ENCODE measurements around the gene ARHGEF40.

The ARHGEF40 gene

DNA sequence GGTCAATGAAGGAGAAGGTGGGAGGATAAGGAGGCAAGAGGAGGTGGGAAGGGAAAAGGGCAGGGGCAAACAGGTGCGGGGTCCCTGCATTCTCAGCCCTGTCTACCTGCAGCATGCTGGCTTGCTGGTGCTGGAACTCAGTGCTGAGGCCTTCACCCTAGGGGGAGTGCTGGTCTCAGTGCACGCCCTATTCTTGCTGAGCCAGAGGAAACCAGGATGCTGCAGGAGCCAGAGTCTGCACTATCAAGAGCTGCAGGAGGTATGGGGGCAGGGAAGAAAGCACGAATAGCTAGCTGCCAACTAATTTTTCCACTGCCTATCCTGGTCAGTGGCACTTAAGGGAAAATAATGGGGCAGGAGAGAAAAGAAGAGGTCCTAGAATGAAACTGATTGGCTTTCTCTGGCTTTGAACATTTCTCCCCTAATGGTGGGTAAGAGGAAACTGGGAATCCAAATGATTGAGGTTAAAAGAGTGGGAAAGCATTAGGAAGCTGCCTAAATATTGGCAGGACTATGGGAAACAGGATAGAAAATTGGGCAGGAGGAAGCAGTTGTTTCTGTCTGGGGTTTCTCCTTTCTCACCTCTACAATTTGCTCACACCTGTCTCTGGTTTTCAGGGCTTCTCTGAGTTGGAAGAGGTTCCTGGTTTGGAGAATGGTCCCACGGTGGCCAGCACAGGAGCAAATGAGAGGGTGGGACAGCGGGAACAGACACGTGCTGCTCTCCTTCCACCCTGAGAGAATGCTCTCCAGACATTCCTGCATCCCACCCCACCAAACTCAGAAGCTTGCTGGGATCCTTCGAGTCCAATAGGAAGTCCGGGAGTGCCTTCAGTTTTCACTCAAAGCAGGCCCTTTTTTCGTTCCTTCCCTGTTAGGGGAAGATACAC is 32.7 kb downstream of the ARHGEF40 start:
- peaks cover 42% of the 10 kb centered on the region for H3K4me1 ChIP-seq (ENCODE audit: control insufficient read depth, low read length)
- peak overlapping the region; percentile 90 for H3K4me3 ChIP-seq (ENCODE audit: low read length)
- 0 out of 2 replicates have a peak, but pooled peaks cover 2% of the 10 kb centered on the region for H3F3A ChIP-seq (ENCODE audit: control insufficient read depth, insufficient read depth)
- H4K20me1 ChIP-seq (ENCODE audit: control insufficient read depth, insufficient read depth, low read depth, low read length) = no peaks in the 10 kb centered on the region
- peak overlapping the region; percentile 75; the same call in 1 of the 2 replicates for H3K27ac ChIP-seq (ENCODE audit: low read depth, low read length)
- peaks cover 16% of the 10 kb centered on the region for H3K79me2 ChIP-seq (ENCODE audit: control insufficient read depth, low read length)
- H3K36me3 ChIP-seq (ENCODE audit: control insufficient read depth, low read length) = peaks cover 5% of the 10 kb centered on the region
- H3K27me3 ChIP-seq (ENCODE audit: control insufficient read depth, low read length) = peaks cover 4% of the 10 kb centered on the region; the same call in 1 of the 2 replicates
- H3K9me2 ChIP-seq (replicated peaks; ENCODE audit: control insufficient read depth, low read length) = no peaks in the 10 kb centered on the region
- no peaks in the 10 kb centered on the region for H3K9me3 ChIP-seq (ENCODE audit: control insufficient read depth, insufficient read depth, low read length)
- H3K4me2 ChIP-seq (ENCODE audit: low read length) = peak overlapping the region; percentile 78
- TF ChIP-seq EZH2phosphoT487 (IDR thresholded peaks at IDR 0.05; ENCODE audit: borderline replicate concordance, low read length) = no peak
- TF ChIP-seq, protein P1, sequence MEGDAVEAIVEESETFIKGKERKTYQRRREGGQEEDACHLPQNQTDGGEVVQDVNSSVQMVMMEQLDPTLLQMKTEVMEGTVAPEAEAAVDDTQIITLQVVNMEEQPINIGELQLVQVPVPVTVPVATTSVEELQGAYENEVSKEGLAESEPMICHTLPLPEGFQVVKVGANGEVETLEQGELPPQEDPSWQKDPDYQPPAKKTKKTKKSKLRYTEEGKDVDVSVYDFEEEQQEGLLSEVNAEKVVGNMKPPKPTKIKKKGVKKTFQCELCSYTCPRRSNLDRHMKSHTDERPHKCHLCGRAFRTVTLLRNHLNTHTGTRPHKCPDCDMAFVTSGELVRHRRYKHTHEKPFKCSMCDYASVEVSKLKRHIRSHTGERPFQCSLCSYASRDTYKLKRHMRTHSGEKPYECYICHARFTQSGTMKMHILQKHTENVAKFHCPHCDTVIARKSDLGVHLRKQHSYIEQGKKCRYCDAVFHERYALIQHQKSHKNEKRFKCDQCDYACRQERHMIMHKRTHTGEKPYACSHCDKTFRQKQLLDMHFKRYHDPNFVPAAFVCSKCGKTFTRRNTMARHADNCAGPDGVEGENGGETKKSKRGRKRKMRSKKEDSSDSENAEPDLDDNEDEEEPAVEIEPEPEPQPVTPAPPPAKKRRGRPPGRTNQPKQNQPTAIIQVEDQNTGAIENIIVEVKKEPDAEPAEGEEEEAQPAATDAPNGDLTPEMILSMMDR (IDR thresholded peaks at IDR 0.05; ENCODE audit: low read depth, low read length, poor library complexity, severe bottlenecking) = peak; percentile 15

DNA sequence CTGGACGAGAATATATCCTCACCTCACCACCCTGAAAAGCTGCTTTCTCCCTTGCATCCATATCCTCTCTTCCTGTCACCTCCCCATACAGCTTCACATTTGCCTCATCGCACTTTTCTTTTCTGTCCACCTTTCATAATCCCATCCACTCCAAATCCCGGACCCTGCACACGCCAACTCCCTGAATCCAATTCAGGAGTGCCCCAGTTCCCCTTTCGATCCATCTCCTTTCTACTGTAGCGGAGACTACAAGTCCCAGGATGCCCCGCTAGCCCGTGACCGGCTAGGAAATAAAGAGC is 33.3 kb downstream of the ARHGEF40 start:
- Histone ChIP-seq H3K4me2 (ENCODE audit: low read length) (peak overlapping the region; percentile 78), H4K20me1 (ENCODE audit: control insufficient read depth, insufficient read depth, low read depth, low read length) (no peaks in the 10 kb centered on the region), H3K79me2 (ENCODE audit: control insufficient read depth, low read length) (peaks cover 16% of the 10 kb centered on the region), H3K27me3 (ENCODE audit: control insufficient read depth, low read length) (peaks cover 4% of the 10 kb centered on the region; the same call in 1 of the 2 replicates), H3K9me3 (ENCODE audit: control insufficient read depth, insufficient read depth, low read length) (no peaks in the 10 kb centered on the region), H3K4me3 (ENCODE audit: low read length) (peak overlapping the region; percentile 90), H3K36me3 (ENCODE audit: control insufficient read depth, low read length) (peaks cover 5% of the 10 kb centered on the region), H3K9me2 (replicated peaks; ENCODE audit: control insufficient read depth, low read length) (no peaks in the 10 kb centered on the region), H3K27ac (ENCODE audit: low read depth, low read length) (peak overlapping the region; percentile 75), H3K4me1 (ENCODE audit: control insufficient read depth, low read length) (peaks cover 42% of the 10 kb centered on the region), H3F3A (ENCODE audit: control insufficient read depth, insufficient read depth) (0 out of 2 replicates have a peak, but pooled peaks cover 2% of the 10 kb centered on the region)
- TF ChIP-seq, protein P1 (IDR thresholded peaks at IDR 0.05; ENCODE audit: low read depth, low read length, poor library complexity, severe bottlenecking) = no peak
- no peak for TF ChIP-seq EZH2phosphoT487 (IDR thresholded peaks at IDR 0.05; ENCODE audit: borderline replicate concordance, low read length)

DNA sequence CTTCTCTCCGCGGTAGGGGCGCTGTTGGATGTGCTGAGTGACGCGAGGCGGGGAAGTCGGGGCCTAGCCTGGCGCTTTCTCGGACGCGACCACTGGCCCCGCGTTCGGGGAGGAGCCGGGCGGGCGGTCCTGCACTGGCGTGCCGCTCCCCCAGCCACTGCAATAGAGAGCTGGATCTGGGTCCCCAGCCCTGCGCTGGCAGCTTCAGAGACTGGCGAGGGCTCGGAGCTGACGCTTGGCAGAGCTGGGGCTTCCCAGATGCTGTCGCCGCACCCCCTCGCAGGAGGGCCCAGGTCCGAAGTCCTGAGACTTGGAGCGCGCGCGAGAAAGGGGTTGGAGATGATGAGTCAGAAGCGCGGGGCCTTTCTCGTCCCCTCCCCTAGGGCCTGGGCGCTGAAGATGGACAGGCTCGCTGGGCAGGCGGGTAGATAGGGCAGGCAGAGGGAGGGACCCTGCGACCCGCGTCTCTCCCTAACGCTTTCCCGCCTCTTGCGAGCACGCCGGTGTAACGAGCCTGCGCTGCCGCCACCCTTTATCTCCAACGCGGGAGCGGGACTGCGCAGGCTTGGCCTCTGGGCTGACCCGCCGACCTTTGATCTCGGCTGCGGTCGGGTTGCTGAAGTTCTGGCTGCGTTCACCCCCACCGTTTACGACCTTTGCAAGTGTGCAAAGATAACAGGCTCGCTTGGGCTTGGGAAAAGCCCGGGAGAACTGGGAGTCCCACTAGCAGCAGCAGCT is 33.8 kb downstream of the ARHGEF40 start:
- Histone ChIP-seq H3K27ac (ENCODE audit: low read depth, low read length) (peak overlapping the region; percentile 75), H3K79me2 (ENCODE audit: control insufficient read depth, low read length) (peaks cover 16% of the 10 kb centered on the region), H3F3A (ENCODE audit: control insufficient read depth, insufficient read depth) (0 out of 2 replicates have a peak, but pooled peaks cover 2% of the 10 kb centered on the region), H4K20me1 (ENCODE audit: control insufficient read depth, insufficient read depth, low read depth, low read length) (no peaks in the 10 kb centered on the region), H3K36me3 (ENCODE audit: control insufficient read depth, low read length) (peaks cover 5% of the 10 kb centered on the region), H3K4me1 (ENCODE audit: control insufficient read depth, low read length) (peaks cover 42% of the 10 kb centered on the region), H3K9me2 (replicated peaks; ENCODE audit: control insufficient read depth, low read length) (no peaks in the 10 kb centered on the region), H3K27me3 (ENCODE audit: control insufficient read depth, low read length) (0 out of 2 replicates have a peak, but pooled peaks cover under 1% of the 10 kb centered on the region), H3K4me3 (ENCODE audit: low read length) (peak overlapping the region; percentile 90), H3K4me2 (ENCODE audit: low read length) (peak overlapping the region; percentile 78), H3K9me3 (ENCODE audit: control insufficient read depth, insufficient read depth, low read length) (no peaks in the 10 kb centered on the region)
- TF ChIP-seq, protein P1 (IDR thresholded peaks at IDR 0.05; ENCODE audit: low read depth, low read length, poor library complexity, severe bottlenecking) = peak; percentile 59
- TF ChIP-seq EZH2phosphoT487 (IDR thresholded peaks at IDR 0.05; ENCODE audit: borderline replicate concordance, low read length) = no peak
